PFSK-1 (cell line): Measurements from ENCODE around the gene SMIM35.

Experiments
- FOXP2 ChIP-seq: optimal IDR thresholded peaks from 2 replicates; pipeline ENCODE3; 2011; ENCODE audit warnings: borderline replicate concordance, control low read depth, inconsistent platforms; ENCODE audit not compliant: insufficient read depth; ENCODE audit errors: extremely low read length, extremely low read depth
- POLR2AphosphoS5 ChIP-seq: IDR thresholded peaks from 2 replicates; pipeline ENCODE4 v1.6.1; 2012; ENCODE audit warnings: low read depth, mild to moderate bottlenecking, control low read depth, low read length, moderate library complexity
- REST ChIP-seq, 2 experiments: IDR thresholded peaks; 2 replicates each; pipeline versions ENCODE4 v1.6.1 to v1.8.0; 2011 to 2012; ENCODE audit warnings: low read depth in 2 of 2, low read length in 2 of 2, control low read depth in 1 of 2, inconsistent platforms in 1 of 2, mild to moderate bottlenecking in 1 of 2, moderate library complexity in 1 of 2; ENCODE audit not compliant: insufficient read depth in 1 of 2
- SIN3A ChIP-seq: IDR thresholded peaks from 2 replicates; pipeline ENCODE4 v1.6.1; 2012; ENCODE audit warnings: mild to moderate bottlenecking, low read length, moderate library complexity, borderline replicate concordance; ENCODE audit not compliant: insufficient read depth
- TAF1 ChIP-seq: IDR thresholded peaks from 2 replicates; pipeline ENCODE4 v1.6.1; 2012; ENCODE audit warnings: low read length, control low read depth, borderline replicate concordance; ENCODE audit not compliant: insufficient read depth

SMIM35 gene

GRCh38 chr11:118003456-118003855, 83.3 kb downstream of the SMIM35 start:
- TF ChIP-seq REST (IDR thresholded peaks at IDR 0.05; ENCODE audit: insufficient read depth in 1 of 2, low read depth in 2 of 2, low read length in 2 of 2), result no peak
- no peak for TF ChIP-seq TAF1
- no peak for TF ChIP-seq POLR2AphosphoS5
- no peak for TF ChIP-seq SIN3A
- no peak for TF ChIP-seq FOXP2

DNA sequence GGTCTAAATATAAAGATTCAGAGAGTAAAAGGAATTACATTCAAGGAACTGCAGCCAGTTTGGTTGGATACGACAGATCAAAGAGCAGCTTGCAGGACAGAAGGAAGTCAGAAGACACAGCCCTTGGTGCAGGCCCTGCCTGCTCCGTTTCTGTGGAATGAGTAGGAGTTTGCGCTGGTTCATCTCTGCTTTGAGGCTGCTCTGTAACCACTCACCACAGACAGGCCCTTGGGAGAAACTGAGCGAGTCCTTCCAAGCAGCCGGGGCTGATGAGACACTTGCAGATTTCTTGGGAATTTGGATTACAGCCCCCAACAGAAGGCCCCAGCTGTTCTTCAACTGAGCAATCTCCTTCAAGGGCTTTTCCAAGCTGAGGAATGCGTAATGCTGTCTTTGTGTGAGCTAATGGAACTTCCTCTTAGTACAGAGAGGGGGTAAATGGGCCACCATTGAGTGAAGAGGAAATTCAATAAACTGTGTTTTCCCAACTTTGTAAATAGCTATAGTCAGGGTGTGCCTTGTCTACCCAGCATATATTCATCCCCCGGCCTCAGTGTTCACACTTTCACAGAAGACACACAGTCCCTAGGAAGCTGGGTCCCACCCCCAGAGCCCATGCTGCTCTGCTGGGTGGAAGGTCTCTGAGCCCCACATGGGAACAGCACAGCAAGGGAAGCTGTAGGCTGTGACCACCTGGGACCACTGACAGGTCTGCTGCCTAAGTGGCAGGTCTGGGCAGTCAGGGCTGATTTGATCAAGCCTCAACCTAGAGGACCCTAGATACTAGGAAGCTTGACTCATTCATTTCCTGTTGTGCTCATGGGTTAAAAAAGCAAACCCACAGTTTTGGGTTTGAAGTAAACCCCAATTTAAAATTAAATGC, 84.0 kb downstream of the SMIM35 start:
- TF ChIP-seq TAF1 (no peak), POLR2AphosphoS5 (no peak), SIN3A (no peak), REST (IDR thresholded peaks at IDR 0.05; ENCODE audit: insufficient read depth in 1 of 2, low read depth in 2 of 2, low read length in 2 of 2) (no peak), FOXP2 (no peak)

- TF ChIP-seq REST (IDR thresholded peaks at IDR 0.05; ENCODE audit: insufficient read depth in 1 of 2, low read depth in 2 of 2, low read length in 2 of 2) (no peak), SIN3A (no peak), FOXP2 (no peak), POLR2AphosphoS5 (no peak)
Measured at GRCh38 chr11:118002010-118002540, 84.7 kb downstream of the SMIM35 start.

- TF ChIP-seq FOXP2 (no peak), POLR2AphosphoS5 (no peak), REST (IDR thresholded peaks at IDR 0.05; ENCODE audit: insufficient read depth in 1 of 2, low read depth in 2 of 2, low read length in 2 of 2) (no peak), SIN3A (no peak), TAF1 (no peak)
Measured at GRCh38 chr11:118001494-118001971, 85.2 kb downstream of the SMIM35 start.

- TF ChIP-seq POLR2AphosphoS5, result no peak
- no peak for TF ChIP-seq REST (IDR thresholded peaks at IDR 0.05; ENCODE audit: insufficient read depth in 1 of 2, low read depth in 2 of 2, low read length in 2 of 2)
- no peak for TF ChIP-seq TAF1
- TF ChIP-seq FOXP2, result no peak
- TF ChIP-seq SIN3A, result no peak
Measured at GRCh38 chr11:118000850-118001228, 85.9 kb downstream of the SMIM35 start.
